IMR-90 (cell line): ENCODE results near the gene TMEM63B. TPM values are rescaled to one million over a fixed set of nuclear protein-coding genes. Genes with fewer than 3 reads are reported as not detected.

Source experiments
- ATAC-seq: fragments of 200-7000 bp; cut with Tn5 transposase; 2 replicates; pipeline ENCODE4 v1.9.1; 2020; ENCODE audit warnings: low read depth, mild to moderate bottlenecking, moderate library complexity
- BruUV-seq: library from RNA; stranded (reverse); fragments of 400-500 nt; replicated peaks from 2 replicates; lab custom pipeline; 2021; lab: Mats Ljungman, UMichigan
- CTCF ChIA-PET: fragments of 300-600 bp; formaldehyde crosslinking; extraction: SDS; loops from one replicate; lab custom pipeline; 2021; ENCODE audit warnings: antibody characterized with exemption; lab: Yijun Ruan, JAX
- POLR2A ChIA-PET: fragments of 300-600 bp; sonication (Branson Sonifier 250); formaldehyde crosslinking; loops from one replicate; lab custom pipeline; 2022; ENCODE audit warnings: antibody characterized with exemption; ENCODE audit not compliant: unreplicated experiment; lab: Charles Lee
- DNase-seq: peaks from one replicate; pipeline ENCODE4 v3.0.0; 2013
- H2AFZ ChIP-seq: replicated peaks from 2 replicates; pipeline ENCODE3; 2013; ENCODE audit warnings: low read length, mild to moderate bottlenecking; ENCODE audit not compliant: poor library complexity
- H2AK5ac ChIP-seq: 2 replicates; pipeline ENCODE4 v1.6.1; 2013; ENCODE audit warnings: low read depth, low read length, inconsistent platforms
- H2AK9ac ChIP-seq: replicated peaks from 2 replicates; pipeline ENCODE3; 2013; ENCODE audit warnings: mild to moderate bottlenecking, low read depth, low read length, moderate library complexity; ENCODE audit not compliant: poor library complexity
- H2BK120ac ChIP-seq: 2 replicates; pipeline ENCODE4 v1.6.1; 2013; ENCODE audit warnings: low read depth, low read length, inconsistent platforms
- H2BK15ac ChIP-seq: 3 replicates; pipeline ENCODE4 v1.6.1; 2013; ENCODE audit warnings: low read depth, low read length, inconsistent platforms
- H2BK20ac ChIP-seq: 2 replicates; pipeline ENCODE4 v1.6.1; 2013; ENCODE audit warnings: low read depth, mild to moderate bottlenecking, inconsistent platforms, low read length, moderate library complexity
- H2BK5ac ChIP-seq: 2 replicates; pipeline ENCODE4 v1.6.1; 2013; ENCODE audit warnings: mild to moderate bottlenecking, low read depth, low read length, inconsistent platforms; ENCODE audit not compliant: poor library complexity, severe bottlenecking
- H3K14ac ChIP-seq: replicated peaks from 2 replicates; pipeline ENCODE4 v1.6.1; 2013; ENCODE audit warnings: low read depth, low read length, inconsistent platforms
- H3K18ac ChIP-seq: 2 replicates; pipeline ENCODE4 v1.6.1; 2013; ENCODE audit warnings: low read depth, low read length, control low read depth
- H3K23ac ChIP-seq: 2 replicates; pipeline ENCODE4 v1.6.1; 2013; ENCODE audit warnings: low read depth, low read length, inconsistent platforms
- H3K27ac ChIP-seq: 2 replicates; pipeline ENCODE4 v1.5.1; 2013; ENCODE audit warnings: mild to moderate bottlenecking, control low read depth, low read length; ENCODE audit not compliant: insufficient read depth
- H3K27me3 ChIP-seq: 2 replicates; pipeline ENCODE4 v1.6.1; 2013; ENCODE audit warnings: low read length; ENCODE audit not compliant: control insufficient read depth, insufficient read depth
- H3K36me3 ChIP-seq: 2 replicates; pipeline ENCODE4 v1.6.1; 2013; ENCODE audit warnings: low read length, mixed read lengths; ENCODE audit not compliant: control insufficient read depth, insufficient read depth
- H3K4ac ChIP-seq: 2 replicates; pipeline ENCODE4 v1.6.1; 2013; ENCODE audit warnings: low read depth, low read length, inconsistent platforms
- H3K4me1 ChIP-seq: 2 replicates; pipeline ENCODE4 v1.6.1; 2013; ENCODE audit warnings: low read length, mixed read lengths; ENCODE audit not compliant: control insufficient read depth, insufficient read depth
- H3K4me2 ChIP-seq: 2 replicates; pipeline ENCODE4 v1.6.1; 2013; ENCODE audit warnings: low read depth, mild to moderate bottlenecking, control low read depth, low read length, moderate library complexity
- H3K4me3 ChIP-seq: 2 replicates; pipeline ENCODE4 v1.5.1; 2013; ENCODE audit warnings: low read depth, mild to moderate bottlenecking, control low read depth, low read length, moderate library complexity; ENCODE audit not compliant: insufficient read depth
- H3K56ac ChIP-seq: 2 replicates; pipeline ENCODE4 v1.6.1; 2013; ENCODE audit warnings: low read length, inconsistent platforms; ENCODE audit not compliant: insufficient read depth; ENCODE audit errors: extremely low read depth
- H3K79me1 ChIP-seq, 2 experiments: 2 replicates each; pipeline ENCODE4 v1.6.1; 2013; ENCODE audit warnings: low read length in 2 of 2, inconsistent platforms in 1 of 2, low read depth in 1 of 2
- H3K9ac ChIP-seq: 2 replicates; pipeline ENCODE4 v1.6.1; 2013; ENCODE audit warnings: low read depth, low read length, control low read depth
- H3K9me1 ChIP-seq: 2 replicates; pipeline ENCODE4 v1.6.1; 2013; ENCODE audit warnings: low read length, inconsistent platforms; ENCODE audit not compliant: insufficient read depth
- H3K9me3 ChIP-seq: 2 replicates; pipeline ENCODE4 v1.6.1; 2013; ENCODE audit warnings: low read length; ENCODE audit not compliant: control insufficient read depth, insufficient read depth
- H4K20me1 ChIP-seq: 2 replicates; pipeline ENCODE4 v1.6.1; 2013; ENCODE audit warnings: low read length, inconsistent platforms; ENCODE audit not compliant: insufficient read depth
- H4K5ac ChIP-seq: 2 replicates; pipeline ENCODE4 v1.6.1; 2013; ENCODE audit warnings: mild to moderate bottlenecking, low read depth, low read length, control low read depth
- H4K8ac ChIP-seq, 2 experiments: 2 replicates each; pipeline ENCODE4 v1.6.1; 2013; ENCODE audit warnings: low read depth in 2 of 2, low read length in 2 of 2, control low read depth in 1 of 2, inconsistent platforms in 1 of 2
- H4K91ac ChIP-seq: 2 replicates; pipeline ENCODE4 v1.6.1; 2013; ENCODE audit warnings: low read depth, low read length, inconsistent platforms; ENCODE audit not compliant: insufficient read depth
- MAFK ChIP-seq: IDR thresholded peaks from 2 replicates; pipeline ENCODE4 v1.6.1; 2012; ENCODE audit warnings: low read depth, low read length, improper control_type of control experiment
- WGBS, 2 experiments: methylation state at CpG; one replicate each; pipeline versions ENCODE4 v1.1.5 to v1.1.7; 2013; ENCODE audit warnings: missing lambda C conversion rate in 2 of 2; ENCODE audit not compliant: insufficient read length in 1 of 2; ENCODE audit errors: extremely low coverage in 2 of 2; 5-methylcytosine and 5-hydroxymethylcytosine counted together
- dilution Hi-C: fragments of 300-500 bp; cut with HindIII; formaldehyde crosslinking; loops from one replicate; pipeline ENCODE4 v1.14.3; 2018; ENCODE audit warnings: low sequenced_read_pairs; ENCODE audit not compliant: unreplicated experiment
- in situ Hi-C: fragments of 300-500 bp; cut with MboI; formaldehyde crosslinking; loops from 3 replicates; pipeline ENCODE4 v1.14.3; 2019; ENCODE audit warnings: low sequenced_read_pairs, inconsistent platforms, mixed read lengths
- intact Hi-C: fragments of 100-400 bp; cut with micrococcal nuclease; formaldehyde crosslinking; loops from 2 replicates; pipeline ENCODE4 v1.10.0; 2022
- polyA plus RNA-seq, 3 experiments: library from polyadenylated mRNA; depleted of rRNA; stranded (reverse); fragments of >200 nt; gene quantifications; 2 replicates each; pipeline ENCODE4 v1.2.3, GENCODE V29; 2012; ENCODE audit warnings: low replicate concordance in 1 of 3
- total RNA-seq: library from RNA; depleted of rRNA; stranded (reverse); fragments of >200 nt; gene quantifications from 2 replicates; pipeline ENCODE4 v1.2.3, GENCODE V29; 2012

TMEM63B gene
- total and polyA plus RNA-seq, 2 of the 4 experiments (the other 2 are of a cell fraction): 12.2 to 42.6 TPM

DNA sequence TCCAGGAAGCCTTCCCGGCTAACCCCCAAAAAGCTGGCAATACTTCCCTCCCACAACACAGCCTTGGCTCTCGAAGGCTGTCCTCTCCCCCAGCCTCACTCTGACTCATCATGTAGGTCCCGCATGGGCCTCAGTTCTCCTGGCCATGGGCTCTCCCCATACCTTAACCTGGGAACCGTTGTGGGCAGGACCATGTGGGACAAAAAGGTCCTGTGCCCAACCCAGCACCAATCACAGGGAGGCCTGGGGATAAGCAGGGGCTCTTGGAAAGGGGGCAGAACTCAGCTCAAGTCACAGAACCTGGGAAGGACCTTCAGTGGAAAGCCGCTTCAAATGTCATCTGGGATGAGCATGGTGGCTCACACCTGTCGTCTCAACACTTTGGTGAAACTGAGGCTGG, 45.6 kb upstream of the TMEM63B start:
- ATAC-seq (no peak), DNase-seq (no peak)
- no peaks in the 10 kb centered on the region for H3K9me1 ChIP-seq
- H3K56ac ChIP-seq: no peak overlapping the region
- no peak overlapping the region for H3K4me3 ChIP-seq
- intact Hi-C loops (no loop called here), dilution Hi-C loops (no loop called here), in situ Hi-C loops (loop anchor here (5.0 kb wide), 1 partner anchor 414 kb away; no protein-coding TSS in a partner anchor)
- no peak overlapping the region for H3K27ac ChIP-seq
- no peak for TF ChIP-seq MAFK
- H2BK15ac ChIP-seq: no peak overlapping the region
- H3K9ac ChIP-seq: no peak overlapping the region
- H3K36me3 ChIP-seq: no peaks in the 10 kb centered on the region
- H4K5ac ChIP-seq: no peak overlapping the region
- no TSS peak for BruUV-seq
- no peak overlapping the region for H2AK5ac ChIP-seq
- ChIA-PET CTCF (interaction anchor here (0.7 kb wide), 1 partner anchor 413 kb away, joined by 3 read pairs; no protein-coding TSS in a partner anchor), POLR2A (no interaction called here)
- no peak overlapping the region for H2AK9ac ChIP-seq
- no peak overlapping the region for H3K4ac ChIP-seq
- no peaks in the 10 kb centered on the region for H3K79me1 ChIP-seq
- H4K91ac ChIP-seq: no peak overlapping the region
- peaks cover 9% of the 10 kb centered on the region for H3K4me1 ChIP-seq
- no peaks in the 10 kb centered on the region for H3K27me3 ChIP-seq
- H4K20me1 ChIP-seq: no peaks in the 10 kb centered on the region
- no peak overlapping the region for H2BK120ac ChIP-seq
- H2BK20ac ChIP-seq: no peak overlapping the region
- no peak overlapping the region for H3K14ac ChIP-seq
- H3K23ac ChIP-seq: no peak overlapping the region
- H2AFZ ChIP-seq: no peak overlapping the region
- WGBS, 2 experiments: 100% methylated on average over 1 of the region's 6 CpGs; no CpG with 5 or more reads in 1 of the 2 experiments
- H3K9me3 ChIP-seq: no peaks in the 10 kb centered on the region
- no peak overlapping the region for H2BK5ac ChIP-seq
- no peak overlapping the region for H3K18ac ChIP-seq
- no peak overlapping the region for H4K8ac ChIP-seq
- no peak overlapping the region for H3K4me2 ChIP-seq
